AML-193 (cell line): ENCODE results near the gene CRISPLD2.

Experiments used
- DNase-seq, 2 experiments: peaks; one replicate each; lab custom pipeline; 2025; lab: John Stamatoyannopoulos, UW

Gene CRISPLD2

GRCh38 chr16:84819644-84820304 is at the start of gene CRISPLD2:
TSS of gene CRISPLD2 (plus strand) at chr16:84819985. CDS start at chr16:84838496, 18,511 bp downstream.
- peak; percentile 50 to 67 for DNase-seq

GRCh38 chr16:84773312-84773711 is 46.5 kb upstream of the CRISPLD2 start:
- DNase-seq, result no peak

GRCh38 chr16:84774810-84775209 is 45.0 kb upstream of the CRISPLD2 start:
- DNase-seq, result peak; percentile 71 to 76

GRCh38 chr16:84775262-84775810 is 44.4 kb upstream of the CRISPLD2 start:
- DNase-seq, result no peak

- no peak for DNase-seq
Observed at GRCh38 chr16:84777435-84777834, 42.4 kb upstream of the CRISPLD2 start.

GRCh38 chr16:84778720-84779119 is 41.1 kb upstream of the CRISPLD2 start:
- no peak for DNase-seq

GRCh38 chr16:84780063-84780462 is 39.7 kb upstream of the CRISPLD2 start:
- DNase-seq, result no peak

- no peak for DNase-seq
Observed at GRCh38 chr16:84780544-84781376, 39.0 kb upstream of the CRISPLD2 start.

GRCh38 chr16:84782846-84783245 is 36.9 kb upstream of the CRISPLD2 start:
- DNase-seq, result no peak

GRCh38 chr16:84785843-84786581 is 33.8 kb upstream of the CRISPLD2 start:
- no peak for DNase-seq

GRCh38 chr16:84786605-84787262 is 33.1 kb upstream of the CRISPLD2 start:
- DNase-seq, result no peak

GRCh38 chr16:84787263-84787622 is 32.5 kb upstream of the CRISPLD2 start:
- no peak for DNase-seq

- no peak for DNase-seq
Observed at GRCh38 chr16:84788920-84789391, 30.8 kb upstream of the CRISPLD2 start.

- no peak for DNase-seq
Observed at GRCh38 chr16:84789431-84789830, 30.4 kb upstream of the CRISPLD2 start.

GRCh38 chr16:84790301-84790700 is 29.5 kb upstream of the CRISPLD2 start:
- DNase-seq, result no peak

GRCh38 chr16:84791088-84791487 is 28.7 kb upstream of the CRISPLD2 start:
- DNase-seq, result no peak

GRCh38 chr16:84791501-84791900 is 28.3 kb upstream of the CRISPLD2 start:
- no peak for DNase-seq

- DNase-seq, result no peak
Observed at GRCh38 chr16:84794186-84794585, 25.6 kb upstream of the CRISPLD2 start.

GRCh38 chr16:84794626-84795025 is 25.2 kb upstream of the CRISPLD2 start:
- DNase-seq, result no peak

- no peak for DNase-seq
Observed at GRCh38 chr16:84795329-84796053, 24.3 kb upstream of the CRISPLD2 start.
